HG03108 (cell line): Measurements from ENCODE around the gene OR2T10.
"Not testable (repeated sequence)": the region's sequence is repeated elsewhere in the genome, so short reads cannot be mapped to it uniquely, and the experiment has no call there.

ENCODE experiments used
- ATAC-seq: cut with Tn5 transposase; IDR thresholded peaks from one replicate; pipeline ENCODE4 v1.9.1; 2021; ENCODE audit warnings: moderate library complexity; ENCODE audit not compliant: unreplicated experiment

Gene OR2T10

GRCh38 chr1:248599396-248599795 lies 1.9 kb upstream of the OR2T10 start:
- no peak for ATAC-seq

DNA sequence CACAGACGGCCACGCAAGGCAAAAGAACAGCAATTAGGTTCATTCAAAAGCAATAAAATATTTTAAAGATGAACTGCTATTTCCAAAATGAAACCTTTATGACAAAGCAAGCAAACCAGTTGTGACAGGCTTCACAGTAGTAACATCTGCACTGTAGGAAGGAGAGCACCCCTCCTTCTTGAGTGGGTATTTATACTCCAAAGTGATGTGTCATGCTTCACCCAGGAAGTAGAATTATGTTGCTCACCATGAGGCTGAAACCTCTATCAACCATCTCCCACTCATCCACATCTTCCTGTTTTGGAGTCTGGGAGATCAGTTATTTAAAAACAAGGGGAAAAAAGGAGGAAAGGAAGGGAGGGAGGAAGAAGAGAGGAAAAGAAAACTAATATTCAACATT lies 885 bp downstream of the OR2T10 start:
- no peak for ATAC-seq

DNA sequence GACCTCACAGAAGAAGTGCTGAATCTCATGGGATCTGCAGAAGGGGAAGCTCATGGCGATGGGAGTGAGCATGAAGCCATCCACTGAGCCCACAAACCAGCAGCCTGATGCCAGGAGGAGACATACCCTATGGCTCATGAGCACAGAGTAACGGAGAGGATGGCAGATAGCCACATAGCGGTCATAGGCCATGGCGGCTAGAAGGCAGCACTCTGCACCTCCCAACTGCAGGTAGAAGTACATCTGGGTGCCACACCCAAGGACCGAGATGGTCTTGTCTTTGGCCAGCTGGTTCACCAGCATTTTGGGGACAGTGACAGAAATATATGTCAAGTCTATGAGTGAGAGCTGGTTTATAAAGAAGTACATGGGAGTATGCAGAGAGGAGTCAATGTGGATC lies 4.3 kb downstream of the OR2T10 start:
- no peak for ATAC-seq

- no peak for ATAC-seq
Measured at GRCh38 chr1:248592655-248593054, 4.8 kb downstream of the OR2T10 start.

DNA sequence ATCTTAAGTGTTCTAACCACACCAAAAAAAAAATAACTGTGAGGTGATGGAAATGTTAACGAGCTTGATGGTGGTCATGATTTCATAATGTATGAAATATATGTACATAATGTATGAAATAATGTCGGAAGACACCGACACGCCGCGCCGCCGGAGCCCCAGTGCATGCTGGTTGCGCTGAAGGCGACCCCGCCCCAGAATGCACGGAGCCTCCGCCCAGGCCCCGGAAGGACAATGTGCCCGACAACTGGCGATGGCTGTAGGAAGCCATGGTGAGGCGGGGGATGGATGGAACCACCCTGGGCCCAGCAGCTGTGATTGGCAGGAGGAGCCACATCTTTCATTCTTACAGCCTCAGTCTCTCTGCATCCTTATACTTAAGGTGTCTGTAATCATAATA lies 7.4 kb downstream of the OR2T10 start:
- no peak for ATAC-seq

DNA sequence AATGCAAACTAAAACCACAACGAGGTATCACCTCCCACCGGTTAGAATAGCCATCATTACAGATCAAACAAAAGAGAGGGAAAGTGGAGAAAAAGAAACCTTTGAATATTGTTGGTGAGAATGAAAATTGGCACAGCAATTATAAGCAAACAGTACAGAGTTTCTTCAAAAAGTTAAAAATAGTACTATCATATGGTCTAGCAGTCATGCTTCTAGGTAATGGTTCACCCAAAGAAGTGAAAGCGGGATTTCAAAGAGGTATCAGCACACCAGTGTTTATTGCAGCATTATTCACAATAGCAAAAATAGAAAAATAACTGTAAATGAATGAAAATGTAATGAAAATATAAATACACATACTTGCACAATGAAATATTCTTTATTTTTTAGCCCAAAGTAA lies 8.2 kb downstream of the OR2T10 start:
- ATAC-seq = no peak

GRCh38 chr1:248585266-248585665 lies 12.2 kb downstream of the OR2T10 start:
- ATAC-seq = no peak

GRCh38 chr1:248576260-248576980 lies 21.1 kb downstream of the OR2T10 start:
- ATAC-seq = no peak

DNA sequence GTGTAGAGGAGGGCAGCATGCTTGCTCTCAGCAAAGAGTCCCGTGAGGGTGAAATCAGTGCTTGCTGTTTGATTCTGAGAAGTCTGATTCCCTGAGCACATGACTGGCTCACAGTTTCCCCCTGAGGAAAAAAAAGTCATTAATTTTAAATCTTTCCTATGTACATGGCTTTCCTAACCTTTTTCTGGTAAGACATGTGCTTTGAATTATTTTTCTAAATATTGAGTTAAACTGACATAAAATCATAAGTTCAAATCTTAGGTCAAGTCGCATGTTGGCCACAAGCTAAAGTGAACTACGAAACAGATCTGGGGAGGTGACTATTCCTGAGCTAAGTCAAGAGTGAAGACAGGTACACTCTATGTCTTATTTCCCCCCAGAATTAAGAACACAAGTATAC lies 22.8 kb downstream of the OR2T10 start, which contains the start of gene OR2T34:
Gene OR2T34 (minus strand): TSS at position 101 of the 400 bp plus-strand sequence. CDS start 0 bp downstream, at position 101.
- ATAC-seq = not testable (repeated sequence)

DNA sequence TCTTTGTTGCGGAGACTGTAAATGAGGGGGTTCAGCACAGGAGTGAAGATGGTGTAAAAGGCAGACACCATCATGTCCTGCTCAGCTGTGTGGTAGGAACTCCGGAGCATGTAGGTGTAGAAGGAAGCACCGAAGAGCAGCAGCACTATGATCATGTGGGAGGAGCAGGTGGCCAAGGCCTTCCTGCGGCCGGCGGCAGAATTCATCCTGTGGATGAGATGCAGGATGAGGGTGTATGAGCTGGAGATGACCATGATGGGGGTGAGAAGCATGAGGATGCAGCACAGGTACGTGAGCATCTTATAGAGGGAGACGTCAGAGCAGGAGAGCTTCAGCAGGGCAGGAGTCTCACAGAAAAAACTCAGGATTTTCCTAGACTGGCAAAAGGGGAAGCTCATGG lies 23.6 kb downstream of the OR2T10 start:
- not testable (repeated sequence) for ATAC-seq

DNA sequence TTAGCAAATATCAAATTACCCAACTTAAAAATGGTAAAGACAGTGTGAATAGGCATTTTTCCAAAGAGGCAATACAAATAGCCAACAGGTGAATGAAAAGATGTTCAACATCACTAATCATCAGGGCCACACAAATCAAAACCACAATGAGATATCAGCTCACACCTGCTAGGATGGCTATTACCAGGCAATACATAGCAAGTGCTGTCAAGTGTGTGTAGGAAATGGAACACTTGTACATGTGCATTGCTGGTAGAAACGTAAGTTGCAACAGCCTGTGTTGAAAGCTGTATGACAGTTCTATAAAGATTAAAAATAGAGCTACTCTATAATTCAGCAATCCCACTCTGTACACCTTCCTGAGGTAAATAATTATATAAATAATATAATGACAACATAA lies 25.5 kb downstream of the OR2T10 start:
- peak; percentile 95 for ATAC-seq

DNA sequence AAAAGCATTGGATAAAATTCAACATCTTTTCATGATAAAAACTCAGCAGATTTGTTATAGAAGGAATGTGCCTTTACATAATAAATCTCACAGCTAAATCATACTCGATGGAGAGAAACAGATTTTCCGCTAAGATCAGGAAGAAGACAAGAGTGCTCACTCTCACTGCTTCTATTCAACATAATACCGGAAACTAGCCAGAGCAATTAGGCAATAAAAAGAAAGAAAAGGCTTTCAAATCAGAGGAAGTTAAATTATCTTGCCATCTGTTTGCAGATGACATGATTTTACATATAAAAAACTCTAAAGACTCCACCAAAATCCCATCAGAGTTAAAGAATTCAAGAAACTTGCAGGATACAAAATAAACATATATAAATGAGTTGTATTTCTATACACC lies 26.7 kb downstream of the OR2T10 start:
- not testable (repeated sequence) for ATAC-seq

GRCh38 chr1:248569049-248569448 lies 28.5 kb downstream of the OR2T10 start:
- not testable (repeated sequence) for ATAC-seq

DNA sequence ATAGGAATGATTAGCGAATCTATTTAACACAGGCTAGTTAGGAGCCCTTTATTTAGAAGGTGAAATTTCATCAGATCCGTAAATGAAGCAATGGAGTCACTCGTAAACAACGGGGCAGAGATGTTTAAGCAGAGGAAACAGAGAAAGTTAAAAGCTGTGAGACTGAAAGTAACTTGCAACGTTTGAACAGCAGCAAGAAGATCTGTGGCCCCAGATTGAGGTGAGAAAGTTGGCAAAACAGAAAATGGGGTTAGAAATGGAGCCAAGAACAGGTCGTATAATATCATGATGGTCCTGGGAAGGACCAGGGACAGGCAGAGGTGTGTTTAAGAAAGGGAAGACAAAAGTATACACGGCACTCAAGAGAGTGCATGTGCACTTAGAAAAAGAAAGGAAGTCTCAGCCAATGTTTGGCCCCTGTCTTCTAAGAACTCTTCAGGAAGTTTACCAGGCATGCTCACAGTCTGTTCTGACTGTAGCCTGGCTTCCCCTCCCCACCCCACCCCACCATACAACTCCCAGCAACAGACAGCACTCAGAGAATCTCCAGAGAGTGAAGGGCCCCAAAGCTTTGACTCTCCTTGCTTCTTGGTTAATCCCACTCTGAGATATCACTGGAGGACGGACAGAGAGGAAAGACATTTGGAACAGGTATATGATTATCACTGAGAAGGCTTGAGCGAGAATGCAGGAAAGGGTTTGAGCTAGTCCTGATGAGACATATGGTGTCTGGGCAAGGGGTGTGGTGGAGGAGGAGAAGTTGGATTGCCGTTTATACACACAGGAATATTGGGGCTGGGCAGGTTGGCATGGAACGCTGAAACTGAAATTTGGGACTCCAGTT lies 31.7 kb downstream of the OR2T10 start:
- peak; percentile 63 for ATAC-seq

DNA sequence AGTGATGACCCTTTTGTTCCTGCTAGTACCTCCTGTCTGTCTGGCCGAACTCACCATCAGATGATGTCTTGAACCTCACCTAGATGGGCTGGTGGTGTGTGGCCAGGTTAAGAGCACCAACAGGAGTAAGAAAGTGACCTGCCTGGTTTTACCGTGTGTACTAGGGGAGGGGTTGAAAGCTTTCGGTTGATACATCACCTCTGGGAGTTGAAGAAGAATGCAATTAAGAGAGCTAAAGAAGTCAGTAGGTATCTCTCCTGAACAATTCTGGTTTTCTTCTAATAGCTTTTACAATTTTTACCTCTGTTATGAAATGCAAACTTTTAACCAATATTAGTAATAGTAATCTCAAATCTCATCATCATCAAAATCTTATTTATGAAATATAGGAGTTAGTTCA lies 34.8 kb downstream of the OR2T10 start, which contains the start of gene OR2T29:
Gene OR2T29 (minus strand): TSS at position 101 of the 400 bp plus-strand sequence. CDS start 3,281 bp downstream, outside the sequence.
- ATAC-seq = not testable (repeated sequence)

DNA sequence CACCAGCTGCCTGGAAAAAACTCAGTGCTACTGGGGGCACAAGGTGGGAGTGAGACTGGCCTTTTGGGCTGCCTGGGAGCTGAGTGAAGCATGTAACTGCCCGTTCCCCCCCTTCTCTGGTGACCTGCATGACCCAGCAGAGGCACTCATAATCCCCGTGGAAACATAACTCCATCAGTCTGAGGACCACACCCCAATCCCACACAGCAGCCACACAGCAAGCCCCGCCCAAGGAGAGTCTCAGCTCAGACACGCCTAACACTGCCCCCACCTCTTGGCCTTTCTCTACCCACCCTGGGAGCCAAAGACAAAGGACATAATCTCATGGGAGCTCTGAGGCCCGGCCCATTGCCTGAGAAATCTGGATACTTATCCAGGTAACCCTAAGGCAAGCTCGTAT lies 46.5 kb downstream of the OR2T10 start:
- ATAC-seq = not testable (repeated sequence)

GRCh38 chr1:248547383-248547782 lies 50.1 kb downstream of the OR2T10 start:
- not testable (repeated sequence) for ATAC-seq
